ENCODE measurements around the gene IL2RG.
A peak's percentile ranks its signal among the peaks of the same experiment; 100 is the strongest.

The IL2RG gene

GRCh38 chrX:71081330-71082123 lies 29.9 kb downstream of the IL2RG start:
- DNase-seq, result no peak

- no peak for DNase-seq
These were observed 40.8 kb downstream of the IL2RG start for GRCh38 chrX:71070531-71070930.

- DNase-seq, result peak; percentile 45 to 95 (median 86)
These were observed 43.1 kb downstream of the IL2RG start, which contains the start of gene SNX12 for GRCh38 chrX:71068044-71068918. Gene SNX12 (minus strand): TSS chrX:71068334. CDS start chrX:71068306, 28 bp downstream.

GRCh38 chrX:71067712-71068043 lies 43.7 kb downstream of the IL2RG start:
- DNase-seq, result peak in 7 of 56 donors; percentile 9 to 44 (median 17)

- DNase-seq, result no peak
These were observed 44.3 kb downstream of the IL2RG start for GRCh38 chrX:71067089-71067488.

GRCh38 chrX:71060127-71060526 lies 51.2 kb downstream of the IL2RG start:
- no peak for DNase-seq

GRCh38 chrX:71057848-71058530 lies 53.4 kb downstream of the IL2RG start:
- no peak for DNase-seq

Data from nucleus accumbens (tissue), 56 donors.